Neural progenitor cell (in vitro differentiated cells): Measurements from ENCODE around the gene INPPL1.

Experiments
- EZH2 ChIP-seq: fragments of 200-600 bp; sonication (generic); IDR thresholded peaks from 2 replicates; pipeline ENCODE4 v1.6.1; 2017; ENCODE audit warnings: antibody characterized with exemption, mild to moderate bottlenecking, moderate library complexity
- EZH2phosphoT487 ChIP-seq: fragments of 200-600 bp; sonication (generic); IDR thresholded peaks from 2 replicates; pipeline ENCODE4 v1.6.1; 2017; ENCODE audit warnings: antibody characterized with exemption
- TF ChIP-seq, protein P1 (sequence below): fragments of 200-600 bp; sonication (generic); IDR thresholded peaks from 2 replicates; pipeline ENCODE4 v1.5.1; 2017; ENCODE audit warnings: antibody characterized with exemption, mild to moderate bottlenecking

DNA sequence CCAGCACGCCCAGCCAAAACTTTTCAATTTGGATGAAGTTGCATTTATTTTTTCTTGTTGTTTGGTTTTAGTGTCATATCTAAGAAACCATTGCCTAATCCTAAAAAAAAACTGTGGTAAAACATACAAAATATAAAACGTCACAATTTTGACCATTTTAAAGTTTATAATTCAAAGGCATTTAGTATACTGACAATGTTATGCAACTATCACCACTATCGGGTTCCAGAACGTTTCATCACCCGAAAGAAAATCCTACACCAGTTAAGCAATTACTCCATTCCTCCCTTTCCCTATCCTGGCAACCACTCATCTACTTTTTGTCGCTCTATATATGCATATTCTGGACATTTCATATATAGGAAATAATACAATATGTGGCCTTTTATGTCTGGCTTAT lies 49.9 kb downstream of the INPPL1 start:
- TF ChIP-seq, protein P1, sequence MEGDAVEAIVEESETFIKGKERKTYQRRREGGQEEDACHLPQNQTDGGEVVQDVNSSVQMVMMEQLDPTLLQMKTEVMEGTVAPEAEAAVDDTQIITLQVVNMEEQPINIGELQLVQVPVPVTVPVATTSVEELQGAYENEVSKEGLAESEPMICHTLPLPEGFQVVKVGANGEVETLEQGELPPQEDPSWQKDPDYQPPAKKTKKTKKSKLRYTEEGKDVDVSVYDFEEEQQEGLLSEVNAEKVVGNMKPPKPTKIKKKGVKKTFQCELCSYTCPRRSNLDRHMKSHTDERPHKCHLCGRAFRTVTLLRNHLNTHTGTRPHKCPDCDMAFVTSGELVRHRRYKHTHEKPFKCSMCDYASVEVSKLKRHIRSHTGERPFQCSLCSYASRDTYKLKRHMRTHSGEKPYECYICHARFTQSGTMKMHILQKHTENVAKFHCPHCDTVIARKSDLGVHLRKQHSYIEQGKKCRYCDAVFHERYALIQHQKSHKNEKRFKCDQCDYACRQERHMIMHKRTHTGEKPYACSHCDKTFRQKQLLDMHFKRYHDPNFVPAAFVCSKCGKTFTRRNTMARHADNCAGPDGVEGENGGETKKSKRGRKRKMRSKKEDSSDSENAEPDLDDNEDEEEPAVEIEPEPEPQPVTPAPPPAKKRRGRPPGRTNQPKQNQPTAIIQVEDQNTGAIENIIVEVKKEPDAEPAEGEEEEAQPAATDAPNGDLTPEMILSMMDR = no peak
- TF ChIP-seq EZH2 = no peak
- TF ChIP-seq EZH2phosphoT487 = no peak
